Skeletal muscle tissue (tissue), 4 donors: ENCODE measurements around the gene VCP. TPM values are rescaled to one million over a fixed set of nuclear protein-coding genes. Genes with fewer than 3 reads are reported as not detected.

ENCODE experiments used
- H3K27ac ChIP-seq: one replicate; pipeline ENCODE4 v1.7.0; 2013; ENCODE audit warnings: mild to moderate bottlenecking, low read depth, low read length, inconsistent platforms
- H3K27me3 ChIP-seq, 3 donors: one replicate each; pipeline ENCODE4 v1.7.0; 2013; ENCODE audit warnings: low read length in 3 of 3; ENCODE audit not compliant: control insufficient read depth in 3 of 3, insufficient read depth in 3 of 3
- H3K36me3 ChIP-seq, 3 donors: one replicate each; pipeline ENCODE4 v1.7.0; 2013; ENCODE audit warnings: low read length in 3 of 3; ENCODE audit not compliant: control insufficient read depth in 3 of 3, insufficient read depth in 3 of 3
- H3K4me1 ChIP-seq, 3 donors: one replicate each; pipeline ENCODE4 v1.7.0; 2013; ENCODE audit warnings: low read length in 3 of 3, mild to moderate bottlenecking in 3 of 3; ENCODE audit not compliant: control insufficient read depth in 3 of 3, insufficient read depth in 3 of 3
- H3K4me3 ChIP-seq, 3 donors: one replicate each; pipeline ENCODE4 v1.7.0; 2013; ENCODE audit warnings: low read length in 3 of 3
- H3K9ac ChIP-seq, 3 donors: one replicate each; pipeline ENCODE4 v1.7.0; 2013; ENCODE audit warnings: low read length in 3 of 3, mild to moderate bottlenecking in 3 of 3, moderate library complexity in 2 of 3, low read depth in 1 of 3
- H3K9me3 ChIP-seq, 3 donors: one replicate each; pipeline ENCODE4 v1.7.0; 2013; ENCODE audit warnings: low read length in 3 of 3; ENCODE audit not compliant: control insufficient read depth in 3 of 3
- total RNA-seq: library from RNA; depleted of rRNA; stranded (reverse); fragments of >200 nt; gene quantifications from one replicate; pipeline ENCODE4 v1.2.3, GENCODE V29; 2014
- donor health status: Osteomylitis.

VCP gene
- total RNA-seq, 1 donor from 2014 or later: 212 TPM

- peak overlapping the region; percentile 1 to 39 (median 15) for H3K4me3 ChIP-seq
- H3K9me3 ChIP-seq: no peaks in the 10 kb centered on the region
- no peaks in the 10 kb centered on the region for H3K27me3 ChIP-seq
- H3K4me1 ChIP-seq: peaks cover 33 to 44% (median 36%) of the 10 kb centered on the region in 3 donors
- H3K27ac ChIP-seq: no peak overlapping the region
- H3K36me3 ChIP-seq: peaks cover 34 to 42% (median 41%) of the 10 kb centered on the region in 3 donors
- H3K9ac ChIP-seq: no peak overlapping the region
These were observed 3.4 kb downstream of the VCP start for GRCh38 chr9:35069020-35069419.

- Histone ChIP-seq H3K4me1 (peaks cover 29 to 40% (median 30%) of the 10 kb centered on the region in 3 donors), H3K4me3 (no peak overlapping the region), H3K36me3 (peaks cover 54 to 62% (median 60%) of the 10 kb centered on the region in 3 donors), H3K27ac (no peak overlapping the region), H3K9ac (no peak overlapping the region), H3K27me3 (no peaks in the 10 kb centered on the region), H3K9me3 (no peaks in the 10 kb centered on the region)
These were observed 5.4 kb downstream of the VCP start for GRCh38 chr9:35067056-35067455.

GRCh38 chr9:35060548-35061207, 11.7 kb downstream of the VCP start:
- H3K9me3 ChIP-seq: no peaks in the 10 kb centered on the region
- no peak overlapping the region for H3K9ac ChIP-seq
- peaks cover 93 to 97% (median 95%) of the 10 kb centered on the region in 3 donors for H3K36me3 ChIP-seq
- H3K4me3 ChIP-seq: no peak overlapping the region
- H3K27me3 ChIP-seq: no peaks in the 10 kb centered on the region
- H3K27ac ChIP-seq: no peak overlapping the region
- H3K4me1 ChIP-seq: no peaks in the 10 kb centered on the region

- Histone ChIP-seq H3K27ac (no peak overlapping the region), H3K27me3 (no peaks in the 10 kb centered on the region), H3K9ac (no peak overlapping the region), H3K36me3 (peaks cover 86 to 95% (median 94%) of the 10 kb centered on the region in 3 donors), H3K4me1 (no peaks in the 10 kb centered on the region), H3K9me3 (no peaks in the 10 kb centered on the region), H3K4me3 (no peak overlapping the region)
These were observed 13.0 kb downstream of the VCP start for GRCh38 chr9:35059438-35059837.

- H3K27ac ChIP-seq: no peak overlapping the region
- no peaks in the 10 kb centered on the region for H3K27me3 ChIP-seq
- H3K9me3 ChIP-seq: no peaks in the 10 kb centered on the region
- no peak overlapping the region for H3K4me3 ChIP-seq
- H3K4me1 ChIP-seq: no peaks in the 10 kb centered on the region
- H3K36me3 ChIP-seq: peaks cover 64 to 80% (median 75%) of the 10 kb centered on the region in 3 donors
- H3K9ac ChIP-seq: no peak overlapping the region
These were observed 15.2 kb downstream of the VCP start for GRCh38 chr9:35057271-35057620.

- peaks cover 59 to 78% (median 70%) of the 10 kb centered on the region in 3 donors for H3K36me3 ChIP-seq
These were observed 15.7 kb downstream of the VCP start for GRCh38 chr9:35056571-35057270.

GRCh38 chr9:35054871-35055644, 17.4 kb downstream of the VCP start:
- Histone ChIP-seq H3K9me3 (no peaks in the 10 kb centered on the region), H3K36me3 (peaks cover 42 to 61% (median 57%) of the 10 kb centered on the region in 3 donors), H3K4me3 (no peak overlapping the region), H3K4me1 (peaks cover 7 to 9% (median 8%) of the 10 kb centered on the region in 3 donors), H3K27ac (no peak overlapping the region), H3K9ac (no peak overlapping the region), H3K27me3 (no peaks in the 10 kb centered on the region)

More at GRCh38 chr9:35056571-35057270, 15.7 kb downstream of the VCP start:
- Histone ChIP-seq H3K4me1 (no peaks in the 10 kb centered on the region), H3K27ac (no peak overlapping the region), H3K9ac (no peak overlapping the region), H3K9me3 (no peaks in the 10 kb centered on the region), H3K4me3 (no peak overlapping the region), H3K27me3 (no peaks in the 10 kb centered on the region)

- no peaks in the 10 kb centered on the region for H3K27me3 ChIP-seq
- no peaks in the 10 kb centered on the region for H3K9me3 ChIP-seq
- no peak overlapping the region for H3K4me3 ChIP-seq
- peaks cover 7 to 9% (median 8%) of the 10 kb centered on the region in 3 donors for H3K4me1 ChIP-seq
- H3K9ac ChIP-seq: no peak overlapping the region
- H3K27ac ChIP-seq: no peak overlapping the region
- H3K36me3 ChIP-seq: peaks cover 35 to 55% (median 55%) of the 10 kb centered on the region in 3 donors
These were observed 18.1 kb downstream of the VCP start for GRCh38 chr9:35054185-35054835.

GRCh38 chr9:35051069-35051967, 21.1 kb downstream of the VCP start:
- Histone ChIP-seq H3K27me3 (no peaks in the 10 kb centered on the region), H3K36me3 (peaks cover 15 to 38% (median 32%) of the 10 kb centered on the region in 3 donors), H3K4me1 (peaks cover 7 to 9% (median 8%) of the 10 kb centered on the region in 3 donors), H3K9me3 (no peaks in the 10 kb centered on the region), H3K9ac (peak overlapping the region in 2 of 3 donors; percentile 28 to 58), H3K27ac (peak overlapping the region; percentile 39), H3K4me3 (no peak overlapping the region)
